Lung (tissue), 12 donors: ENCODE data around the gene KANK3. TPM values are rescaled to one million over a fixed set of nuclear protein-coding genes. Genes with fewer than 3 reads are reported as not detected.
"Not testable (repeated sequence)": the region's sequence is repeated elsewhere in the genome, so short reads cannot be mapped to it uniquely, and the experiment has no call there.

Experiments used
- ATAC-seq: fragments of 200-7000 bp; cut with Tn5 transposase; one replicate; pipeline ENCODE4 v1.9.1; 2020; ENCODE audit warnings: moderate number of reproducible peaks; ENCODE audit not compliant: insufficient read depth, low FRiP score
- DNase-seq, 3 donors: peaks; one replicate each; pipeline ENCODE4 v3.0.0-alpha.2; 2013 to 2017
- H3K27ac ChIP-seq, 2 donors: one replicate each; pipeline ENCODE4 v1.5.1; 2013; ENCODE audit warnings: mild to moderate bottlenecking in 2 of 2, moderate library complexity in 2 of 2, control low read depth in 1 of 2, inconsistent platforms in 1 of 2, low read depth in 1 of 2, low read length in 1 of 2
- H3K27me3 ChIP-seq, 3 donors: one replicate each; pipeline ENCODE4 v1.5.1; 2013; ENCODE audit warnings: low read length in 2 of 3; ENCODE audit not compliant: control insufficient read depth in 3 of 3, insufficient read depth in 3 of 3
- H3K36me3 ChIP-seq, 4 donors: one replicate each; pipeline ENCODE4 v1.5.1; 2013; ENCODE audit warnings: low read length in 4 of 4, mild to moderate bottlenecking in 1 of 4, moderate library complexity in 1 of 4; ENCODE audit not compliant: control insufficient read depth in 4 of 4, insufficient read depth in 4 of 4
- H3K4me1 ChIP-seq, 5 donors: one replicate each; pipeline ENCODE4 v1.5.1; 2013; ENCODE audit warnings: low read length in 5 of 5, mild to moderate bottlenecking in 2 of 5, moderate library complexity in 1 of 5; ENCODE audit not compliant: control insufficient read depth in 5 of 5, insufficient read depth in 5 of 5
- H3K4me3 ChIP-seq: one replicate; pipeline ENCODE4 v1.5.1; 2013; ENCODE audit warnings: mild to moderate bottlenecking, control low read depth, moderate library complexity
- H3K9ac ChIP-seq, 2 donors: one replicate each; pipeline ENCODE4 v1.5.1; 2013; ENCODE audit warnings: low read length in 2 of 2, control low read depth in 1 of 2; ENCODE audit not compliant: insufficient read depth in 1 of 2
- H3K9me3 ChIP-seq, 4 donors: one replicate each; pipeline ENCODE4 v1.5.1; 2013; ENCODE audit warnings: low read length in 3 of 4, mild to moderate bottlenecking in 1 of 4, moderate library complexity in 1 of 4; ENCODE audit not compliant: control insufficient read depth in 4 of 4, insufficient read depth in 3 of 4
- CTCF ChIP-seq: IDR thresholded peaks from 2 replicates; pipeline ENCODE4 v1.5.1; 2012; ENCODE audit warnings: mild to moderate bottlenecking; ENCODE audit errors: control extremely low read depth, extremely low read depth
- WGBS, 2 donors: extraction: QIAGEN DNeasy Blood & Tissue Kit; methylation state at CpG; one replicate each; pipeline ENCODE4 v1.1.7; 2013; 5-methylcytosine and 5-hydroxymethylcytosine counted together
- polyA plus RNA-seq, 2 donors: library from polyadenylated mRNA; stranded (reverse); fragments of 200-250 nt; gene quantifications; one replicate each; pipeline ENCODE4 v1.2.1, GENCODE V29; 2013
- total RNA-seq, 2 donors: library from RNA; depleted of rRNA in 1 of 2; stranded (reverse); fragments of >200 nt in 1 of 2; gene quantifications; one replicate each; pipeline ENCODE4 v1.2.1, GENCODE V29; 2014 to 2021
- donor health status: control.
- donor health status: control.
- donor health status: Bipolar disorder and iron deficiency.
- donor health status: healthy.
- donor health status: DM: yes; HTN: yes; CAD: no.

KANK3 gene
- total and polyA plus RNA-seq, 4 donors, result 24.0 to 42.3 (median 26.7) TPM

GRCh38 chr19:8379156-8379891 is 36.3 kb upstream of the KANK3 start:
- H3K4me3 ChIP-seq, H3K27me3 ChIP-seq, H3K36me3 ChIP-seq, H3K4me1 ChIP-seq, H3K9ac ChIP-seq, H3K9me3 ChIP-seq, DNase-seq, H3K27ac ChIP-seq, ATAC-seq: not testable (repeated sequence)
- 97% methylated on average over 13 of the region's 13 CpGs for WGBS, 2 donors

DNA sequence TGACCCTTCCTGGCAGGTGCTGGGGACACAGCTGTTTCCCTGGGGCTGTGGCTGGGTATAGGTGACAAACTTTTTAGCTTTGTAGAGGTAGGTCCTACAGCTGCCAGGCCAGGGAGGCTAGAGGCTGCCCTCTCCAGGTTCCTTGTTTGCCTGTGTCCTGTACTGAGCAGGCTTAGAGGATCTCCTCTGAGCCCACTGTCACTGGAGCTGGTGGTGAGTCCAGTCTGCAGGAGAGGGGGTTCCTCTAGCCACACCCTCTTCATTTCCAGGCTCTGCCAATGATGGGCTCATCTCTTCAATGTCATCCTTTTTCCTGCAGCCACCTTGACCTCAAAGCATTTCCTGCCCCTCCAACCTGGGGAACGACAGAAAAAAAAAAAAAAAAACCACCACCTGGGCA is 34.5 kb upstream of the KANK3 start:
- no peak overlapping the region for H3K27ac ChIP-seq
- WGBS, 2 donors, result 20 to 50% methylated on average over 1 of the region's 1 CpG
- H3K9ac ChIP-seq, result no peak overlapping the region
- no peaks in the 10 kb centered on the region for H3K9me3 ChIP-seq
- DNase-seq, result no peak
- H3K27me3 ChIP-seq, result no peaks in the 10 kb centered on the region
- no peak overlapping the region for H3K4me3 ChIP-seq
- ATAC-seq, result no peak
- H3K36me3 ChIP-seq, result peaks cover 2 to 8% (median 3%) of the 10 kb centered on the region in 4 donors
- no peaks in the 10 kb centered on the region for H3K4me1 ChIP-seq
- TF ChIP-seq CTCF, result no peak

GRCh38 chr19:8376373-8376974 is 33.4 kb upstream of the KANK3 start:
- not testable (repeated sequence) for H3K9me3 ChIP-seq, DNase-seq, H3K27ac ChIP-seq, H3K4me3 ChIP-seq, H3K4me1 ChIP-seq, H3K27me3 ChIP-seq, H3K9ac ChIP-seq, ATAC-seq, H3K36me3 ChIP-seq
- 90 to 96% methylated on average over 10 of the region's 10 CpGs for WGBS, 2 donors

GRCh38 chr19:8375766-8376165 is 32.7 kb upstream of the KANK3 start:
- not testable (repeated sequence) for H3K4me3 ChIP-seq, H3K27me3 ChIP-seq, H3K36me3 ChIP-seq, H3K9me3 ChIP-seq, H3K27ac ChIP-seq, H3K9ac ChIP-seq, ATAC-seq, DNase-seq, H3K4me1 ChIP-seq
- WGBS, 2 donors, result 97% methylated on average over 32 of the region's 32 CpGs
